WI38 (cell line): ENCODE results near the gene GAB1.

Source experiments
- H3K4me3 ChIP-seq: 2 replicates; pipeline ENCODE4 v1.5.1; 2011; ENCODE audit warnings: low read depth, mild to moderate bottlenecking, control low read depth, low read length
- TF ChIP-seq, protein P1 (sequence below): IDR thresholded peaks from 2 replicates; pipeline ENCODE4 v1.5.1; 2012; ENCODE audit warnings: low read depth, mild to moderate bottlenecking, control low read depth, low read length

GAB1 gene

DNA sequence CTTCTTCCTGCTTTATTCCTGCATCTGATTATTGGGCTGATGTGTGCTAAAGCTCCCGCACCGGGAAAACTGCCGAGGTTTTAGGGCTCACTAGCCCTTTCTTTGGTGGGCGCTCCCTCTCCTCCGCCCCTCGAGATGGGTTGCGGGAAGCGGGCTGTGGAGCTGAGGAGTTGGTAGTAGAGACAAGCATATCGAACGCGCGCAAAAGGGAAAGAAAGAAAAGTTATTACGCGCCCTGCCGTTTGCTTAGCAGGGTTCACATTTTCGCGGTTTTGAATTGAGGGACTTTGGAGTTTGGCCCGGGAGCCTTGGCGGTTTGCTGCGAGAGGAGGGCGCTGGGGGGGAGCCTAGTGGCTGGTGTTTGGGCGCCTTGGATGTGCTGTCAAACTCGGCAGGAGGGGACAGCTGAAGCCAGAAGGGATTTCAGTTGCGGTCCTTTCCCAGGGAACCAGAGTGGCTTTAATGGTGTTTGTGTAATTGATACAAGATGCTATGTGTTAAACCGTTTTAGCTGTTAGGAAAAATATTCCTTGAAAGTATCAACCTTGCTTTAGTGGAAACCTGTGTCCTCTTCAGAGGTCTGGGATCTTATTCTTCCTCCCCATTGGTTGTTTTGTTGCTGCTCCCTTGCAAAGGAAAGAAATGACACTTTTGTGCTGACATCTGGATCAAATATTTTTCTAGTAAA lies 1.1 kb downstream of the GAB1 start:
- peak overlapping the region; percentile 91 for H3K4me3 ChIP-seq
- TF ChIP-seq, protein P1, sequence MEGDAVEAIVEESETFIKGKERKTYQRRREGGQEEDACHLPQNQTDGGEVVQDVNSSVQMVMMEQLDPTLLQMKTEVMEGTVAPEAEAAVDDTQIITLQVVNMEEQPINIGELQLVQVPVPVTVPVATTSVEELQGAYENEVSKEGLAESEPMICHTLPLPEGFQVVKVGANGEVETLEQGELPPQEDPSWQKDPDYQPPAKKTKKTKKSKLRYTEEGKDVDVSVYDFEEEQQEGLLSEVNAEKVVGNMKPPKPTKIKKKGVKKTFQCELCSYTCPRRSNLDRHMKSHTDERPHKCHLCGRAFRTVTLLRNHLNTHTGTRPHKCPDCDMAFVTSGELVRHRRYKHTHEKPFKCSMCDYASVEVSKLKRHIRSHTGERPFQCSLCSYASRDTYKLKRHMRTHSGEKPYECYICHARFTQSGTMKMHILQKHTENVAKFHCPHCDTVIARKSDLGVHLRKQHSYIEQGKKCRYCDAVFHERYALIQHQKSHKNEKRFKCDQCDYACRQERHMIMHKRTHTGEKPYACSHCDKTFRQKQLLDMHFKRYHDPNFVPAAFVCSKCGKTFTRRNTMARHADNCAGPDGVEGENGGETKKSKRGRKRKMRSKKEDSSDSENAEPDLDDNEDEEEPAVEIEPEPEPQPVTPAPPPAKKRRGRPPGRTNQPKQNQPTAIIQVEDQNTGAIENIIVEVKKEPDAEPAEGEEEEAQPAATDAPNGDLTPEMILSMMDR = no peak

DNA sequence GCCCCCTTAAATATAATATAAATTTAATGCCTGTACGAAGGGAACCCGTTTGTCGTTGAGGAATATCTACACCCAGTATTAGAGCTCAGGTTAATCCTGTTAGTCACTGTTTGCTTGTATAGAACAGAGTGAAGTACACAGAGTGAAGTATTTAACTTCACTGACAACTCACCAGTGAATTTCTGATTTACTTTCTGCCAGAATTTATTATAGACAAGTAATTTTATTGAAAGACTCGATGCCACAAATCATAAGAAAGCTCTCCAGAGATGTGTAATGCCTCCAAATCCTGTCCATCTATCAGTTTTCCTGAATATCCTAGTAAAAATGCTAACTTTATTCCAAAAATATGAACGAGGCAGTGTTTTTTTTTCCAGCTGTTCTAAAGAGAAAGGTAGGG lies 1.6 kb downstream of the GAB1 start:
- TF ChIP-seq, protein P1 = no peak
- H3K4me3 ChIP-seq = peak overlapping the region; percentile 91

DNA sequence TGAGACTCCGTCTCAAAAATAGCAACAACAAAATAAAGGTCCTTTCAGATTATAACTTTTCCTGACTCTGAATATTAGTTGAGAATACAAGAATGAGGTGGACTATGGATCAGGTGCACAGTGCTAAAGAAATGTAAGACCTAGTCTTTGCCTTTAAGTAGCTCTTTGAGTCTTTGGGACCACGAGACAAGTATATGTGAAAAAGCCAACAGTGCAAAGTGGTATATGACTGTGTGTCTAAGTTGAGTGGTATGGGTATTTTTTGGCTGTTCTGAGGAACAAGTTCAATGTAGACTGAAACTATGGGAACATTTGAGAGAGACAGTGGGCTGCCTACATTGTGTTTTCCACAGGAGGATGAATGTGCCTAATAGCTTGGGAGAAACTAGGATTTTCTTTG lies 2.8 kb downstream of the GAB1 start:
- TF ChIP-seq, protein P1 = no peak
- no peak overlapping the region for H3K4me3 ChIP-seq

DNA sequence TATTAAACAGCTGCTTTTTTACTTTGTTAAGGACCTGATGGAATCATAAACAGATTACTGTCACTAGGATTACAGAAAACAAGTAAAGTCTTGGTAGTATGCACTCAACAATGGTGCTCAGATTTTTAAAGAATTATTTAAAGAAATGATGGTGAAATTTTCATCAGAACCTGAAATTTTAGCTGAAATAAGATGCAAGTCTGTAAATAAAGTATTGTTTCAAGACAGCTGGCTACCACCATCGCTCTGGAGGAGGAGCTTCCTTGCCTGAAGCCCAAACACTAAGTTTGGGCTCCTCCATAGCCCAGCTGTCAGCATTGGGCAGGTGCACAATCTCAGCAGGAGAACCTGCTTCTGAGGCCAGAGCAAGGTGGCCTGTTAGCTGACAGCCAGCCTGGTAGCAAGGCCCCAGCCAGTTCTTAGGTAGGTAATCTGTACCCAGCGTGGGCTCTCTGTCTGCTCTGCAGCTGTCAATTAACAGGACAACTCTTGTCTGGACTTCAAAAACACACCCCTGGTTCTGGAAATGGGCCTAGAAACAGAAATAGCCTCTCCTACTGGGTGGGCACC lies 4.6 kb downstream of the GAB1 start:
- no peak overlapping the region for H3K4me3 ChIP-seq
- TF ChIP-seq, protein P1 = no peak

DNA sequence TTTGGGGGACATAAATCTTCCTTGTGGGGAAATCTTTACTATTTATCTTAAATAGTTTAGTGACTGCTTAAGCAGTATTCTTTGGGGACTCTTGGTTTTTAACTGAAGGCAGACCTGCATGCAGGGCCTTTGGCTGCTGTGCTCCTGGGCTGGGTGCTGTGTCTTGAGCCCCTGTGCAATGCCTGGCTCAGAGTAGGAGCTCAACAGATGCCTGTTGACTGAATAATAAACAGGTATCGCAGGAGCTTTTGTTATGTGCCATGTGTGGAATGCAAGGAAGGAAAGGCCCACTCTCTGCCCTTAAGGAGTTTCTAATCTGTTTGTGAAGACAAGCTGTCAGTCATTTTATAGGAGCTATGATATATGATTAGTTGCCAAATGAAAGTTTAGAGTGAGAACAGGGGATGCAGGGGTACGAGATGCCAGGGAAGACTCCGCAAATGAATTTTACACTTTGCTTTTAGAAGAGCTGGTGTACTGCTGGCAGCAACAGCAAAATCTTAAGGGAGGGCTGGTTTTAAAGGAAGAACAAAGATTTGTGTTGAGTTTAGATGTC lies 6.7 kb downstream of the GAB1 start:
- TF ChIP-seq, protein P1 = no peak
- H3K4me3 ChIP-seq = no peak overlapping the region

DNA sequence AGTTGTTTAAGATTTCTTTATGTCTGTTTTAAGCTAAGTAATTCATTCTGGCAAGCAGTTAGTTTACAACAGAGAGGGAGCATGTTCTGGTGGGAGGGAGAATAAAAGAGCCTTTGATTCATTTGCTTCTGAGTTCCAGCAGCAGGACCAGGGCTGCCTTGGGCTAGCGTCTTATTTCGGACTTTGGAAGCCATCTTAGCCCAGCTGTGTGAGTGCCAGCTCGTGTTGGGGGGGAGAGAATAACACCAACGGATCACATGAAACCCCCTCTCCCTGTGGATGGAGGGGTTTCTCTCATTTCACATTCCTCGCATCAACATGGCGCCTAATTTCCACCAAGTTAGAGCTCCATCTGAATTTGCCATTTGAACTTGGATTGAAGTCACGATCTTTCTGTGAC lies 7.4 kb downstream of the GAB1 start:
- H3K4me3 ChIP-seq = no peak overlapping the region
- TF ChIP-seq, protein P1 = no peak

DNA sequence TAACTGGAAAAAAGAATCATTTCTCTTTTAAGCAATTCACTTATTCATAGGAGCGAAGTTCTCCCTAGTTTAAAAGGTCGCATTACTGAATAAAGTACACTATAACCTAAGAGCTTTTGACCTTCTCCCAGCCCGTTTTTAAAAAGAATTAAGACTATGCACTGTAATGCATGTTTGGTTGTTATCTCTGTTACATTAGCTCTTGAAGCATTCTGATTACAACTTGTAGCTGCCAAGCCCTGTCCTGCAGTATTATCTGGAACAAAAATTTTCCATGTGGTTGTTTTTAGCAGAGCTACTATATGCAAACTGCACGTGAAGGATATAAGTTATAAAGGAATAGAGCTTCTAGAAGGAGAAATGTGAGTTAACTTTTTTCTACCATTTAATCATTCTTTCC lies 8.1 kb downstream of the GAB1 start:
- TF ChIP-seq, protein P1 = no peak
- no peak overlapping the region for H3K4me3 ChIP-seq
